ENCODE data around the gene AVP. TPM values are rescaled to one million over a fixed set of nuclear protein-coding genes. Genes with fewer than 3 reads are reported as not detected.

AVP gene
- total and polyA plus RNA-seq, 2 donors from 2014 or later: 2.1 TPM; not detected in 1

Other genes with a start within 250 kb of the AVP start
- 47.7 TPM for gene PCED1A, start 244.1 kb downstream of the AVP start, total RNA-seq
- 43.6 TPM for gene PCED1A, start 244.1 kb downstream of the AVP start, polyA plus RNA-seq (ENCODE audit: insufficient read depth, low read depth, low replicate concordance)
- gene VPS16, start 244.0 kb downstream of the AVP start, total RNA-seq: 38.6 TPM
- gene VPS16, start 244.0 kb downstream of the AVP start, polyA plus RNA-seq (ENCODE audit: insufficient read depth, low read depth, low replicate concordance): 38.8 TPM
- 70.3 TPM for gene PTPRA, start 211.2 kb downstream of the AVP start, total RNA-seq
- gene PTPRA, start 211.2 kb downstream of the AVP start, polyA plus RNA-seq (ENCODE audit: insufficient read depth, low read depth, low replicate concordance): 33.1 TPM
- gene GNRH2, start 41.1 kb downstream of the AVP start, total RNA-seq: not detected
- gene GNRH2, start 41.1 kb downstream of the AVP start, polyA plus RNA-seq (ENCODE audit: insufficient read depth, low read depth, low replicate concordance): not detected
- 39.8 TPM for gene MRPS26, start 38.7 kb downstream of the AVP start, total RNA-seq
- 109 TPM for gene MRPS26, start 38.7 kb downstream of the AVP start, polyA plus RNA-seq (ENCODE audit: insufficient read depth, low read depth, low replicate concordance)
- not detected for gene OXT, start 13.1 kb downstream of the AVP start, total RNA-seq
- 10.8 TPM for gene OXT, start 13.1 kb downstream of the AVP start, polyA plus RNA-seq (ENCODE audit: insufficient read depth, low read depth, low replicate concordance)
- gene FASTKD5, start 75.1 kb upstream of the AVP start, total RNA-seq: 15.8 TPM
- gene FASTKD5, start 75.1 kb upstream of the AVP start, polyA plus RNA-seq (ENCODE audit: insufficient read depth, low read depth, low replicate concordance): 17.3 TPM
- 7.2 TPM for gene UBOX5, start 75.1 kb upstream of the AVP start, total RNA-seq
- 5.6 TPM for gene UBOX5, start 75.1 kb upstream of the AVP start, polyA plus RNA-seq (ENCODE audit: insufficient read depth, low read depth, low replicate concordance)
- gene LZTS3, start 88.8 kb upstream of the AVP start, total RNA-seq: 20.0 TPM
- 23.0 TPM for gene LZTS3, start 88.8 kb upstream of the AVP start, polyA plus RNA-seq (ENCODE audit: insufficient read depth, low read depth, low replicate concordance)
- gene DDRGK1, start 120.0 kb upstream of the AVP start, total RNA-seq: 81.8 TPM
- 92.5 TPM for gene DDRGK1, start 120.0 kb upstream of the AVP start, polyA plus RNA-seq (ENCODE audit: insufficient read depth, low read depth, low replicate concordance)
- gene ITPA, start 124.8 kb upstream of the AVP start, total RNA-seq: 59.7 TPM
- gene ITPA, start 124.8 kb upstream of the AVP start, polyA plus RNA-seq (ENCODE audit: insufficient read depth, low read depth, low replicate concordance): 81.1 TPM
- 7.6 TPM for gene SLC4A11, start 154.5 kb upstream of the AVP start, total RNA-seq
- 14.8 TPM for gene SLC4A11, start 154.5 kb upstream of the AVP start, polyA plus RNA-seq (ENCODE audit: insufficient read depth, low read depth, low replicate concordance)

All from kidney (tissue), 2 donors.